ENCODE data around the gene CPED1.

DNA sequence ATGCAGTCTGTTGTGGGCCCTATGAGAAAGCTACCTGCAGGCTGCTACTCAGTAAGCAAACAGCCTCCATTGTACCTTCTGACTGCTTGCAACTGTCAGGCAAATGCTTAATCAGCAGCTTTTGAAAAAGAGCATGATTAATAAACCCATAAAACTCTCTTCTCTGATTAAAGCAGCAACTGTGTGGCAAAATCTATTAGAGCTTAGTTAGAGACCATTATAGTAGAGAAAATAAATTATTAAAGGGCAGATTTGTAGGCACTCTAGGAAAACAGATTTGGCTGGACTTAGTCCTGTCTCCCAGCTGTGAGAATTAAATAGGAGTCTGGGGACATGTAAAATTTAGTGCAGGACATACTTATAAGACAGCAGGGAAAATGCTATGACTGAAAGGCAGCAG is 207.8 kb downstream of the CPED1 start:
- TF ChIP-seq CTCF (IDR thresholded peaks at IDR 0.05) (no peak), POLR2A (IDR thresholded peaks at IDR 0.05) (no peak)

Measured in testis (tissue), 2 donors.